IMR-90 (cell line): ENCODE results near the gene STX1B. TPM values are rescaled to one million over a fixed set of nuclear protein-coding genes. Genes with fewer than 3 reads are reported as not detected.

Experiments
- ATAC-seq: fragments of 200-7000 bp; cut with Tn5 transposase; 2 replicates; pipeline ENCODE4 v1.9.1; 2020; ENCODE audit warnings: low read depth, mild to moderate bottlenecking, moderate library complexity
- BruUV-seq: library from RNA; stranded (reverse); fragments of 400-500 nt; replicated peaks from 2 replicates; lab custom pipeline; 2021; lab: Mats Ljungman, UMichigan
- CTCF ChIA-PET: fragments of 300-600 bp; formaldehyde crosslinking; extraction: SDS; loops from one replicate; lab custom pipeline; 2021; ENCODE audit warnings: antibody characterized with exemption; lab: Yijun Ruan, JAX
- POLR2A ChIA-PET: fragments of 300-600 bp; sonication (Branson Sonifier 250); formaldehyde crosslinking; loops from one replicate; lab custom pipeline; 2022; ENCODE audit warnings: antibody characterized with exemption; ENCODE audit not compliant: unreplicated experiment; lab: Charles Lee
- DNase-seq: peaks from one replicate; pipeline ENCODE4 v3.0.0; 2013
- H2AFZ ChIP-seq: replicated peaks from 2 replicates; pipeline ENCODE3; 2013; ENCODE audit warnings: low read length, mild to moderate bottlenecking; ENCODE audit not compliant: poor library complexity
- H2AK5ac ChIP-seq: 2 replicates; pipeline ENCODE4 v1.6.1; 2013; ENCODE audit warnings: low read depth, low read length, inconsistent platforms
- H2AK9ac ChIP-seq: replicated peaks from 2 replicates; pipeline ENCODE3; 2013; ENCODE audit warnings: mild to moderate bottlenecking, low read depth, low read length, moderate library complexity; ENCODE audit not compliant: poor library complexity
- H2BK120ac ChIP-seq: 2 replicates; pipeline ENCODE4 v1.6.1; 2013; ENCODE audit warnings: low read depth, low read length, inconsistent platforms
- H2BK15ac ChIP-seq: 3 replicates; pipeline ENCODE4 v1.6.1; 2013; ENCODE audit warnings: low read depth, low read length, inconsistent platforms
- H2BK20ac ChIP-seq: 2 replicates; pipeline ENCODE4 v1.6.1; 2013; ENCODE audit warnings: low read depth, mild to moderate bottlenecking, inconsistent platforms, low read length, moderate library complexity
- H2BK5ac ChIP-seq: 2 replicates; pipeline ENCODE4 v1.6.1; 2013; ENCODE audit warnings: mild to moderate bottlenecking, low read depth, low read length, inconsistent platforms; ENCODE audit not compliant: poor library complexity, severe bottlenecking
- H3K14ac ChIP-seq: replicated peaks from 2 replicates; pipeline ENCODE4 v1.6.1; 2013; ENCODE audit warnings: low read depth, low read length, inconsistent platforms
- H3K18ac ChIP-seq: 2 replicates; pipeline ENCODE4 v1.6.1; 2013; ENCODE audit warnings: low read depth, low read length, control low read depth
- H3K23ac ChIP-seq: 2 replicates; pipeline ENCODE4 v1.6.1; 2013; ENCODE audit warnings: low read depth, low read length, inconsistent platforms
- H3K27ac ChIP-seq: 2 replicates; pipeline ENCODE4 v1.5.1; 2013; ENCODE audit warnings: mild to moderate bottlenecking, control low read depth, low read length; ENCODE audit not compliant: insufficient read depth
- H3K27me3 ChIP-seq: 2 replicates; pipeline ENCODE4 v1.6.1; 2013; ENCODE audit warnings: low read length; ENCODE audit not compliant: control insufficient read depth, insufficient read depth
- H3K36me3 ChIP-seq: 2 replicates; pipeline ENCODE4 v1.6.1; 2013; ENCODE audit warnings: low read length, mixed read lengths; ENCODE audit not compliant: control insufficient read depth, insufficient read depth
- H3K4ac ChIP-seq: 2 replicates; pipeline ENCODE4 v1.6.1; 2013; ENCODE audit warnings: low read depth, low read length, inconsistent platforms
- H3K4me1 ChIP-seq: 2 replicates; pipeline ENCODE4 v1.6.1; 2013; ENCODE audit warnings: low read length, mixed read lengths; ENCODE audit not compliant: control insufficient read depth, insufficient read depth
- H3K4me2 ChIP-seq: 2 replicates; pipeline ENCODE4 v1.6.1; 2013; ENCODE audit warnings: low read depth, mild to moderate bottlenecking, control low read depth, low read length, moderate library complexity
- H3K4me3 ChIP-seq: 2 replicates; pipeline ENCODE4 v1.5.1; 2013; ENCODE audit warnings: low read depth, mild to moderate bottlenecking, control low read depth, low read length, moderate library complexity; ENCODE audit not compliant: insufficient read depth
- H3K56ac ChIP-seq: 2 replicates; pipeline ENCODE4 v1.6.1; 2013; ENCODE audit warnings: low read length, inconsistent platforms; ENCODE audit not compliant: insufficient read depth; ENCODE audit errors: extremely low read depth
- H3K79me1 ChIP-seq, 2 experiments: 2 replicates each; pipeline ENCODE4 v1.6.1; 2013; ENCODE audit warnings: low read length in 2 of 2, inconsistent platforms in 1 of 2, low read depth in 1 of 2
- H3K9ac ChIP-seq: 2 replicates; pipeline ENCODE4 v1.6.1; 2013; ENCODE audit warnings: low read depth, low read length, control low read depth
- H3K9me1 ChIP-seq: 2 replicates; pipeline ENCODE4 v1.6.1; 2013; ENCODE audit warnings: low read length, inconsistent platforms; ENCODE audit not compliant: insufficient read depth
- H3K9me3 ChIP-seq: 2 replicates; pipeline ENCODE4 v1.6.1; 2013; ENCODE audit warnings: low read length; ENCODE audit not compliant: control insufficient read depth, insufficient read depth
- H4K20me1 ChIP-seq: 2 replicates; pipeline ENCODE4 v1.6.1; 2013; ENCODE audit warnings: low read length, inconsistent platforms; ENCODE audit not compliant: insufficient read depth
- H4K5ac ChIP-seq: 2 replicates; pipeline ENCODE4 v1.6.1; 2013; ENCODE audit warnings: mild to moderate bottlenecking, low read depth, low read length, control low read depth
- H4K8ac ChIP-seq, 2 experiments: 2 replicates each; pipeline ENCODE4 v1.6.1; 2013; ENCODE audit warnings: low read depth in 2 of 2, low read length in 2 of 2, control low read depth in 1 of 2, inconsistent platforms in 1 of 2
- H4K91ac ChIP-seq: 2 replicates; pipeline ENCODE4 v1.6.1; 2013; ENCODE audit warnings: low read depth, low read length, inconsistent platforms; ENCODE audit not compliant: insufficient read depth
- CTCF ChIP-seq: conservative IDR thresholded peaks from 2 replicates; pipeline ENCODE4 v1.5.1; 2012; ENCODE audit warnings: mild to moderate bottlenecking, low read depth, low read length, improper control_type of control experiment
- MAZ ChIP-seq: IDR thresholded peaks from 2 replicates; pipeline ENCODE4 v1.6.1; 2012; ENCODE audit warnings: low read depth, mild to moderate bottlenecking, low read length, improper control_type of control experiment, moderate library complexity, borderline replicate concordance
- RAD21 ChIP-seq: IDR thresholded peaks from 2 replicates; pipeline ENCODE4 v1.6.1; 2012; ENCODE audit warnings: low read length, improper control_type of control experiment
- WGBS, 2 experiments: methylation state at CpG; one replicate each; pipeline versions ENCODE4 v1.1.5 to v1.1.7; 2013; ENCODE audit warnings: missing lambda C conversion rate in 2 of 2; ENCODE audit not compliant: insufficient read length in 1 of 2; ENCODE audit errors: extremely low coverage in 2 of 2; 5-methylcytosine and 5-hydroxymethylcytosine counted together
- dilution Hi-C: fragments of 300-500 bp; cut with HindIII; formaldehyde crosslinking; loops from one replicate; pipeline ENCODE4 v1.14.3; 2018; ENCODE audit warnings: low sequenced_read_pairs; ENCODE audit not compliant: unreplicated experiment
- in situ Hi-C: fragments of 300-500 bp; cut with MboI; formaldehyde crosslinking; loops from 3 replicates; pipeline ENCODE4 v1.14.3; 2019; ENCODE audit warnings: low sequenced_read_pairs, inconsistent platforms, mixed read lengths
- intact Hi-C: fragments of 100-400 bp; cut with micrococcal nuclease; formaldehyde crosslinking; loops from 2 replicates; pipeline ENCODE4 v1.10.0; 2022
- polyA plus RNA-seq, 3 experiments: library from polyadenylated mRNA; depleted of rRNA; stranded (reverse); fragments of >200 nt; gene quantifications; 2 replicates each; pipeline ENCODE4 v1.2.3, GENCODE V29; 2012; ENCODE audit warnings: low replicate concordance in 1 of 3
- total RNA-seq: library from RNA; depleted of rRNA; stranded (reverse); fragments of >200 nt; gene quantifications from 2 replicates; pipeline ENCODE4 v1.2.3, GENCODE V29; 2012

STX1B gene
- total and polyA plus RNA-seq, 2 of the 4 experiments (the other 2 are of a cell fraction), result 3.9 to 14.9 TPM

DNA sequence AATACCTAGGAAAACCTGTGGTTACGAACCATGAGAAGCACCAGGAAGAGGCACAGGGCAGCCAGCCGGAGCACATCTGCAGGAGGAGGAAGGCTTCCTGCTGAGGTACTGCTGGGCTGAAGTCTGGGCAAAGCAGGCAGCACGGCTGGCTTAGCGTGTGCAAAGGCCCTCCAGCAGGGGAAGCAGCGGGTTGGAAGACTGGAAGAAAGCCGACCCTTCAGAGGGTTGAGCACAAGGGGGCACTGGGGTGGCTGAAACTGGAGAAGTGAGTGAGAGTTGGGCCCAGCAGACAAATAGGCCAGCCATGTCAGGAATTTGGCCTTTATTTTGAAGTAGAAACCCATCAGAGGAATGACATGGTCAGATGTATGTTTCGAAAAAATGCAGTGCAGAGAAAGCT, 37.6 kb downstream of the STX1B start:
- no TSS peak for BruUV-seq
- dilution Hi-C loops, result no loop called here
- in situ Hi-C loops, result no loop called here

More for the DNA sequence above, 37.6 kb downstream of the STX1B start:
- no peak overlapping the region for H2BK5ac ChIP-seq
- H3K56ac ChIP-seq, result no peak overlapping the region
- no peak overlapping the region for H4K91ac ChIP-seq
- H3K23ac ChIP-seq, result no peak overlapping the region
- H2BK15ac ChIP-seq, result no peak overlapping the region
- no peak overlapping the region for H3K4me3 ChIP-seq
- no peak overlapping the region for H3K14ac ChIP-seq
- peaks cover 8 to 19% of the 10 kb centered on the region in 2 experiments for H3K79me1 ChIP-seq
- no peak overlapping the region for H3K4me2 ChIP-seq
- H2AK5ac ChIP-seq, result no peak overlapping the region
- no peak overlapping the region for H3K18ac ChIP-seq
- peak; percentile 78 for ATAC-seq
- H2AK9ac ChIP-seq, result no peak overlapping the region
- peaks cover 67% of the 10 kb centered on the region for H3K36me3 ChIP-seq
- H4K20me1 ChIP-seq, result no peaks in the 10 kb centered on the region; the same call in none of the 2 replicates
- H3K9me1 ChIP-seq, result no peaks in the 10 kb centered on the region
- no peak overlapping the region for H2BK120ac ChIP-seq
- peak; percentile 31 for DNase-seq
- no peaks in the 10 kb centered on the region for H3K9me3 ChIP-seq
- WGBS, 2 experiments, result 89% methylated on average over 7 of the region's 7 CpGs; no CpG with 5 or more reads in 1 of the 2 experiments
- peaks cover 2% of the 10 kb centered on the region; the same call in 1 of the 2 replicates for H3K4me1 ChIP-seq
- H3K9ac ChIP-seq, result no peak overlapping the region
- no peak overlapping the region for H3K4ac ChIP-seq
- H4K8ac ChIP-seq, result no peak overlapping the region
- no peaks in the 10 kb centered on the region for H3K27me3 ChIP-seq
- no peak overlapping the region for H4K5ac ChIP-seq
- no peak overlapping the region for H3K27ac ChIP-seq
- POLR2A ChIA-PET, result no interaction called here
- CTCF ChIA-PET, result no interaction called here
- TF ChIP-seq MAZ (no peak), CTCF (peak; percentile 38), RAD21 (peak; percentile 35; the same call in 1 of the 2 replicates)
- intact Hi-C loops, result no loop called here
- no peak overlapping the region for H2AFZ ChIP-seq
- H2BK20ac ChIP-seq, result no peak overlapping the region
